GM12874 (cell line): ENCODE data around the gene ARG1.

Experiments
- TF ChIP-seq, protein P1 (sequence below): IDR thresholded peaks from 2 replicates; pipeline ENCODE4 v1.5.1; 2011; ENCODE audit warnings: low read depth, mild to moderate bottlenecking, control low read depth, low read length, moderate library complexity; ENCODE audit not compliant: insufficient read depth

The ARG1 gene

GRCh38 chr6:131549811-131550210 lies 23.2 kb upstream of the ARG1 start:
- TF ChIP-seq, protein P1, sequence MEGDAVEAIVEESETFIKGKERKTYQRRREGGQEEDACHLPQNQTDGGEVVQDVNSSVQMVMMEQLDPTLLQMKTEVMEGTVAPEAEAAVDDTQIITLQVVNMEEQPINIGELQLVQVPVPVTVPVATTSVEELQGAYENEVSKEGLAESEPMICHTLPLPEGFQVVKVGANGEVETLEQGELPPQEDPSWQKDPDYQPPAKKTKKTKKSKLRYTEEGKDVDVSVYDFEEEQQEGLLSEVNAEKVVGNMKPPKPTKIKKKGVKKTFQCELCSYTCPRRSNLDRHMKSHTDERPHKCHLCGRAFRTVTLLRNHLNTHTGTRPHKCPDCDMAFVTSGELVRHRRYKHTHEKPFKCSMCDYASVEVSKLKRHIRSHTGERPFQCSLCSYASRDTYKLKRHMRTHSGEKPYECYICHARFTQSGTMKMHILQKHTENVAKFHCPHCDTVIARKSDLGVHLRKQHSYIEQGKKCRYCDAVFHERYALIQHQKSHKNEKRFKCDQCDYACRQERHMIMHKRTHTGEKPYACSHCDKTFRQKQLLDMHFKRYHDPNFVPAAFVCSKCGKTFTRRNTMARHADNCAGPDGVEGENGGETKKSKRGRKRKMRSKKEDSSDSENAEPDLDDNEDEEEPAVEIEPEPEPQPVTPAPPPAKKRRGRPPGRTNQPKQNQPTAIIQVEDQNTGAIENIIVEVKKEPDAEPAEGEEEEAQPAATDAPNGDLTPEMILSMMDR, result no peak

DNA sequence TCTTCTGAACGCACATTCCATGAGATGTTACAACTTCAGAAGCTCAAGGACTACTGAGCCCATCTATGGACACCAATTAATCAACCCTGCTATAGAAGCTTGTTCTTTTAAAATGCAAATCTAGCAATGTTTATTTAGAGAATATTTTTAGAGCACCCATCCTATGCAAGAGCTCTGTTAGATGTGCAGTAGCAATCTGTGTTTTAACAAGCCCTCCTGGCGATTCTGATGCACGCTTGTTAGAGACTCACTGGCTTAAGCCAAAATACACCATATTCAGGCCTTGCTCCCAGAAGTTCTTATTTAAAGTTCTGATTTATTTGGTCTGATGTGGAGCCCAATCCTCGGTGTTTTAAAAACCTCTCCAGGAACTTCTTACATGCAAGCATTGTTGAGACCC lies 21.1 kb upstream of the ARG1 start:
- TF ChIP-seq, protein P1, result no peak

- TF ChIP-seq, protein P1, result no peak
Measured at GRCh38 chr6:131552572-131552971, 20.5 kb upstream of the ARG1 start.

DNA sequence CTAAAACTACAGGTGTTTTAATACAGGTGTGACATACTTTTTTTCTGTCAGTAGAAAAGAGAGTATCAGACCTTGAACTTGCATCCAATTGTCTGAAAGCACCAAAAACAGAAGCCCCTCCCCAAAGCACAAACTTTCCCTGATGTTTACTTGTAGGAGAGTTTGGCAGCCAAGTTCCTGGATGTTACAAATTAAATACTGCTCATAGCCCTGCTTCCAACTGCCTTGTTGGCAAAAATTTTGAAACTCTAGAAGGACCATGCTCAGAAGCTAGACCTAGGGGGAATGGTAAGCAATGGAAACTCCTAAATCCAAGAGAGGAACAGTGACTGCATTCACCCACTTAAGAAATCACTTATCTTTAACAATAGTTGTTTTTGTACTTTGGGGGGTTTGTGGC lies 17.0 kb upstream of the ARG1 start:
- TF ChIP-seq, protein P1, result no peak

DNA sequence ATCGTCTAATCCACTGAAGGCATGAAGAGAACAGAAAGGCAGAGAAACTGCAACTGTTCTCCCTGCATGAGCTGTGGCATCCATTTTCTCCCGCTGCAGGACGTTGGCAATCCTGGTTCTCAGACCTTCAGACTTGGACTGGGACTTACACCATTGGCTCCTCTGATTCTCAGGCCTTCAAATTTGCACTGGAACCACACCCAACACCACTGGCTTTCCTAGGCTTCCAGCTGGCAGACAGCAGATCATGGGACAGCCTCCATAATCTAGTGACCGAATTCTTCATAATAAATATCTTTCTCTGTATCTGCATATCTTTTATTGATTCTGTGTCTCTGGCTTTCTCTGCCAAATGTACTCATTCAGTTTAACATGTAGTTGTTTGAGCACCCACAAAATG lies 14.1 kb upstream of the ARG1 start:
- TF ChIP-seq, protein P1, result no peak

DNA sequence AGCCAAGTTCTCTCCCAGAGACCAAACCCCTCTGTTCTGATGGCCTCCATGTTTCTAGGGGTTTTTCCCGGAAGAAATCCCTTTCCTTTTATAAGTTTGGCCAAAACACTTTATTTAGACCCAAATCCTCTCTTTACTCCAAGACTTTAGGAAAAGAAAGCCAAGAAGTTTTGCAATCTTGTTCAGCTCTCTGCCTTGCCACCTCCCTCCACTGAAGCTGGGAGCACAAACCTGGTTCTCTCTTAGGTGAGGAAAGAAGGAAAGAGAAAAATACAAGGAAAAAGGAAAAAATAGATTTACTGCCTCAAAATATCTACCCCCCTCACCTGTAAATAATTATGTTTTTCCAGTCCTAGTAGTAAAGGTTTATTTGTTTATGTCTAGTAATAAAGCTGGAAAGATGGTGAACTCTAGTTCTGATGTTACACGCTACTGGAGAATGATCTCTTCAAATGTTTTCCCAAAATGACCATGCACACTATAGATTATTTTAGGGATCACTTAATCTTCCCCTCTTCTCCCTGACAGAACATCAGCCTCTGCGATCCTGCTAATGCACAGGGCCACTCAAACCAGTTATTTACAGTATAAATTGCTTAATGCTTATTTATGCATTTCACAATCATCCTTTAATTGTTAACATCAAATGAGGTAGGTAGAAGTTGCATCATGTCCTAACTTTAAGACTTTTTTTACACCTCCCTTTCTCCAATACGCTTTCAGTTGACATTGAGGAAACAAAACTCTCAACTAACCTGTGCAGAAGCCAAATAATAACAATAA lies 10.9 kb upstream of the ARG1 start:
- TF ChIP-seq, protein P1, result no peak

- TF ChIP-seq, protein P1, result no peak
Measured at GRCh38 chr6:131565056-131565455, 8.0 kb upstream of the ARG1 start.
